Pulmonary artery endothelial cell (primary cell): ENCODE results near the gene EPN1. TPM values are rescaled to one million over a fixed set of nuclear protein-coding genes. Genes with fewer than 3 reads are reported as not detected.

Experiments used
- DNase-seq: peaks from one replicate; pipeline ENCODE4 v3.0.0-alpha.2; 2011; ENCODE audit warnings: low read depth, low spot score
- total RNA-seq: library from RNA; depleted of rRNA; stranded (reverse); fragments of >200 nt; gene quantifications from 2 replicates; pipeline ENCODE4 v1.2.3, GENCODE V29; 2014

EPN1 gene
- total RNA-seq, 1 donor from 2014 or later: 75.9 TPM

DNA sequence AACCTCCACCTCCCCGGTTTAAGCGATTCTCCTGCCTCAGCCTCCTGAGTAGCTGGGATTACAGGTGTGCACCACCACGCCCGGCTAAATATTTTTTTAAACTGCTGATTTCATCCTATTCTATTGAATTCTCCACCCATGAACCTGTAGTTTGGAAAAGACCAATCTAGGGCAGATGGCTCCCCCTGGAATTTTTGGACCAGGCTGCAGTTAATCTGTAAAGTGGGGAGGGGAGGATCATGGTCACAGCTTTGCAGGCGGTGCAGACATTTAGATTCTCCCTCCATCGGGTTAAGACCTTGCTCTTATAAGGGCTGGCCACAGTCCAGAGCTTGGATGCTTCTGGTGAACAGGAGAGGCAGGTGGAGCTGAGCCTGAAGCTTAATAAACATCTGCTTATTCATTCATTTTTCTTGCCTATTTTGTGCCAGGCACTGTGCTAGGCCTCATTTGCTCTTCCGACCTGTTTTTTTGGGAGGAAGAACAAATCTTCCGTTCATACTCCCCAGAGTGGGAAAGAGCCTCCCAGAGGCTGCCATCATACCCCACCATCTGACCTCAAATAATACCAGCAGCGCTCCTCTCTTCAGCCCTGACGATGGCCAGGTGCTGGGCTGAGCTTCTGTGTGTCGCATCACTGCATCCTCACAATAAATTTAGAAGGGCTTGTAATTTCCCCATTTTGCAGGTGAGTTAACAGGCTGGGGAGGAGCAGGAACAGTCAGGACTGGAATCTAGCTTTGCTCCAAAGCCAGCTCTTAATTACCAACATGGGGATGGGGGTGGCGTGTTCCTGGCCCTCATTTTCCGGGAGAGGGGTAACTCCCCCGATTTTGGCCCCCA is 27.9 kb upstream of the EPN1 start:
- no peak for DNase-seq

DNA sequence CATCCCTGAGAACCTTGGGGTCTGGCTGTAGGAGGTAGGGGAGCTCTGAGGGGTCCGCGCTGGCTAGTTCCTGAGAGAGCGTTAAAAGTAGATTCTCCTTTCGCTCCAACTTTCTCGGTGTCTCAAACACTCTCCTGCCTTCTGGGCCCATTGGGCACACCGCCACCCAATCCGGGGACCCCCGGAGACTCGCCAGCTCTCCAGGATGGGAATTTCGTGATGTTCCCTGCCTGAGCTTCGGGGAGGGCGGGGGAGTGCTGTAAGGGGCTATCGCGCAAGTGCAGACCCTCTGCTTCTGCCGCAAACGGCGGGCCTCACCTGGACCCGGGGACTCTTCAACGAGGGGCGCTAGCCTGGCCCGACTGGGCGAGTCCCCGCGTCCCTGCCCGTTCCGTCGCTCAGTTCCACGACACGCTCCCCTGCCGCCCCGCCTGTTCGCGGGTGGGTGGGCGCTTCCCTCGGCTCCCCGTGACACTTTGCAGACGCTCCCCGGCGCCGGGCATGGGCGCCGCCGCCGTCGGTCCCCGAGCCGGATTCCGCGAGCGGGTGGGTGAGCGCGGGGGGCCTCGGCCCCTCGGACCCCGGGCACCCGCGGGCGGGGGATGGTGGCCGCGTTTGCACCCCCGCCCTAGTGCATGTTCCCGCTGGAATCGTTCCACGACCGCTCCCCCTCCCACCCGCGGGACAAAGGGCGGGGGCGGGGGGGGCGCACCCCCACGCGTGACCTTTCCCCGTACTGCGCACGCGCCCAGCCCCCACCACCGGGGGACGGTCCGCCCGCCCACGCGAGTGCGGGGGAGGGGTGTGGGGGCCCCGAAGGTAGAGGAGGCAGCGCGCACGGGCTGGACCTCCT is 27.1 kb upstream of the EPN1 start, which contains the start of gene CCDC106:
Gene CCDC106 (plus strand): TSS at position 481 of the 853 bp plus-strand sequence. CDS start 835 bp downstream, outside the sequence.
- DNase-seq: no peak

DNA sequence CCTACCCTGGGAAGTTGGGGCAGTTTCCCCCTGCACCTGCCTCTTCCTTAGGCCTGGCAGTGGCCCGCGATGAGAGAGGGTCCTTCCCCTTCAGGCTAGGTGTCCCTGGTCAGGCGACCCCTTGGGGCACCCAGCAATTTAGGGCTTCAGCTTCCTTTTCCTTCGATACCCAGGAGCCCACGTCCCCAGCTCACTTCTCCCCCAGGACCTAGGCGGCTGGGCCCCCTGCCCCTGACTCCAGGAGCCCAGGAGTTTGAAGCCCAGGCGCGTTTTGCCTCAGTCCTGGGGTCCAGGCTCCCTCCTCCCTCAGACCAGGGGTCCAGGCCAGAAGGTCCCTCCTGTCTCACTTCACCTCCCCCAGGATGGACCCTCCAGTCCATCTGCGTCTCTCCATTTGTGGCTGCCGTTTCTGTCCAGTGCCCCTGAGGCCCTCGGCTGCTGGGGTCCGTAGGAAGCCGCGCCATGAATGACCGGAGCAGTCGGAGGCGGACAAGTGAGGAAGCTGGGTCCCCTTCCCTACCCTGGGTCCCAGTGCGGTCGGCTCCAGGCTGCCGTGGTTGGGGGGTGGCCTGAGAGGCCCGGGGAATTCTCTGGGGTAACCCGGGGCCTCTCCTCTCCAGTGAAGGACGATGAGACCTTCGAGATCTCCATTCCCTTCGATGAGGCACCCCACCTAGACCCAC is 26.3 kb upstream of the EPN1 start:
- no peak for DNase-seq

DNA sequence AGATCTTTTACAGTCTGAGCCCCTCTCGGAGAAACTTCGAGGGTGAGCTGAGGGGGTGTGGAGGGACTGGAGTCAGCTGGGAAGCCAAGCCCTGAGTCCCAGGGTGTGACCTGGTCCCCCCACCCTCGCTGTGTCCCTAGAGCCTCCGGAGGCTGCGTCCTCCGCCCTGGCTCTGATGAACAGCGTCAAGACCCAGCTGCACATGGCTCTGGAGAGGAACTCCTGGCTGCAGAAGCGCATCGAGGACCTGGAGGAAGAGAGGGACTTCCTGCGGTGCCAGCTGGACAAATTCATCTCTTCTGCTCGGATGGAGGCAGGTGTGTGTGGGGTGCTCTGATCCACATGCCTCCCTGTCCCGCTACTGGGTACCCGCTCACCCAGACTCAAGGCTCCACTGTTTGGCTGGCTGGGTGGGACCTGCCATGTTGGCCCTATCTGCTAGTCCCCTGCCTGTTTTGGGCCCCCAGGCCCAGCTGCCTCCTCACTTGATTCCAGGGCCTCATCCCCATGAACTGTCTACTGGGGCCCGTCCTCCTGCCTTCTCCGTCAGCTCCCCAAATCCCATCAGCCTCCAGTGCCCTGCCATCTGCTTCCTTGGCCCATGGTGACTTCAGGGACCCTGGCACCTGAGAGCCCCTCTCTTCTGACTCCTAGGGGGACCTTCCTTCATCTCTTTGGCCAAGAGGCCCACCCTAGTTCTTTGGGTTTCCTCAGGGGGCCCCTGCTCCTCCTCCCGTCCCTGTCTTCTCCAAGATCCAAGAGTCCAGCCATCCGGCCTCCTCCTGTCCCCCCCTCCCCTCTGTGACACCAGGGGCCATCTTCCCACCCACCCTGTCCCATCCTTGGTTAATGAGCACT is 25.5 kb upstream of the EPN1 start:
- no peak for DNase-seq

DNA sequence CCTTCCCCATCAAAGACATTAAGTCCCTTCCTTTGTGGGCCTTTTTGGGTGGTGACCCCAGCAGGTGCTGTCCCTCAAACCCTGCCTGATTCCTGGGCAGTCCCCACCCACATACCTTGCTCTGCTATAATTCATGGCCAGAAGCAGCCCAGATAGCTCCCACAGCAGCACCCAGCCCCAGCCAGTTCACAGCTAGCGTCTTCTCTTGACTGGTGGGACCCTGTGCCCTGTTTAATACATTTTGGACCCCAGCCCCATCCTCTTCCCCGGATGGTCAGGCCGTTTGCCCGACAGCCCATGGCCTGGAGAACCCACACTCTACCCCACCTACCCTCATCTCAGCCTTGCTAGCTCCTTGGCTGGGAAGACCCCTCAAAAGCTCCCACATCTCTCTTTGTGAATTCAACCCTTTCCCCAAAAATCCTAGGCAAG is 24.9 kb upstream of the EPN1 start:
- DNase-seq: no peak

DNA sequence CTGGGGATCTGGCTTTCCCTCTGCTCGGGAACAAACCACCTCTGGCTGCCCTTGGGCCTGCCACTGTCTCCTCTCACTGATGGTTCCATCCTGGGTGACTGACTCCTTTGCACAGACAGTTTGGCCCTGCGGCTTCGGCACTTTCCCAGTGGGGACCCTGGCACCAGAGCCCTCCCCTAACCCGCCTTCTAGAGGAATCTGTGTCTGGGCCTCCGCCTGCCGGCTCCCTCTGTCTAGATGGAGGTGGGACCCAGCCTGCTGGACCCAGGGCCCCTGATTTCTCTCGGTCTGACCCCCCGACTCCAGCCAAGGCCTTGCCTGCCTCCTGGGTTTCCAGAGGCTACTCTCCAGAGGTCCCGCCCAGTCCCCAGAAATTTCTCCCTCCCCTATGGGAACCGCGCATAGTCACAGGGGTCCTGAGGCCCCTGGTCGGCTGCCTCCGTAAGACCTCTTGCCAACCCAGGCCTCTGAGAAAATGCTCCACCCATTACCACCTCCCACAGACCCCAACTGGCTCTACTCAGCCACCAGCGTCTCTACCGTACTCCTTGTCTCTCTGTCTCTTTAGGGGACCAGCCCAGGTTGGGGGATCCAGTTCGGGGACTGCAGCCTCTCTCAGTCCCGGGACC is 24.3 kb upstream of the EPN1 start:
- DNase-seq: no peak

DNA sequence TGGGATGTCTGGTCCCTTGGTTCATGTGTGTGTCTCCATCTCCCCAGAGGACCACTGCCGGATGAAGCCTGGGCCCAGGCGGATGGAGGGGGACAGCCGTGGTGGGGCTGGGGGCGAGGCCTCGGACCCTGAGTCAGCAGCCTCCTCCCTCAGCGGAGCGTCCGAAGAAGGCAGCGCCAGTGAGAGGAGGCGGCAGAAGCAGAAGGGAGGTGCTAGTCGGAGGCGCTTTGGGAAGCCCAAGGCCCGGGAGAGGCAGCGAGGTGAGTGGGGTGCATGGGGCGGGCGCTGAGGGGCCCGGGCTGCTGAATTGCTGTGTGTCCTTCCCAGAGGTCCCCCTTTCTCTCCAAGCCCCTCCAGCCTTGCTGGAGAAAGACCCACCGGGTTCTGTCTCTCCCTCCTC is 23.8 kb upstream of the EPN1 start:
- no peak for DNase-seq

DNA sequence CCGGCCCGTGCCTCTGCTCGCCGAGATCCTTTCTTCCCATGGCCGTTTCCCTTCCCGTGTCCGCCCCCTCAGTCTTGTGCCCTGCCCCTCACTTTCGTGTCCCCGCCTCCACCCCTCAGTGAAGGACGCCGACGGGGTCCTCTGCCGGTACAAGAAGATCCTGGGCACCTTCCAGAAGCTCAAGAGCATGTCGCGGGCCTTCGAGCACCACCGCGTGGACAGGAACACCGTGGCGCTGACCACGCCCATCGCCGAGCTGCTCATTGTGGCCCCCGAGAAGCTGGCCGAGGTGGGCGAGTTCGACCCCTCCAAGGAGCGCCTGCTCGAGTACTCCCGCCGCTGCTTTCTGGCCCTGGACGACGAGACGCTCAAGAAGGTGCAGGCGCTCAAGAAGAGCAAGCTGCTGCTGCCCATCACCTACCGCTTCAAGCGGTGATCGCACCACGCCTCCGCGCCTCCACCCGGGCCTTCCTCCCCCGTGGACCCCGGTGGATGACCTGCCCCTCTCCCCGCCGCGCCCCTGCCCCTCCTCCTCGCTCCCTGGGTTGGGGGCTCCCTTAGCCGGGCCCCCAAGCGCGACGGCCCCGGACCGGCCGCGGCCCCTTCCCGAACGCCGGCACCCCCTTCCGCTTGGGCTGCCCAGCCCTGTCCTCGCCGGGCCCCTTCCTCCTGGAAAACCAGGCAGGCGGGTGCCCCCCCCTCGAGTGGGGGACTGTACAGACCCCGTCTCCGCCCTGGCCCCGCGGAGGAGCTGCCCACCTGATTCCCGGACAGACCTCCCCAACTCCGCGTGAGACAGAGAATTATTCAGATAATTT is 22.5 kb upstream of the EPN1 start:
- DNase-seq: no peak

DNA sequence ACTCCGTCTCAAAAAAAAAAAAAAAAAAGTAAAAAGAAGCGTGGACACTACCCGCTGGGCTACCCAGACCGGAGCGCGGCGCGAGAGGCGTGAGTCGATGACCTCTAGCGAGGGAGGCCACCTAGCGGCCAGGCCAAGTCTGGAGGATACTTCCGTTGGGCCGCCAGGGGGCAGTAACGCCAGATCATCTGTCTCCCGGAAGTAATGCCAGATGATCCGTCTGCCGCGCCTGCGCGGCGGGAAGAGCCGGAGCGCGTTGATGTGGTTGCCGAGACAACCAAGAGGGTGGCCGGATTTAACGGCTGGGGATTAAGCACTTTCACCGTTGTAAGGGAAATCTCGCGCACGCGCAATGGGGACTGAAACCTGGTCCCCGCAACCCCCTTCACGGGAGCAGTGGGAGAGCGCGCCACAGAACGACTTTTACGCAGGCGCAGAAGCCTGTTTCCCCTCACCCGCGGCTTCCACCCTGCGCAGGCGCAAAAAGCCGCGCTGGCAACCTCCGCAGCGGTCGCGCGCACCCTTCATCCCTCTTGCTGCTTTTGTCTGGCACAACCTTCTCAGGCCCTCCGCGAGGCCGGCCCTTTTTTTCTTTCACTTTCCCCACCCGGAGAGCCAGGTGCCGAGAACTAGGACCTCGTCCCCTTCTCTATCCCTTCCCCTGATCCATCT is 21.2 kb upstream of the EPN1 start:
- peak; percentile 94 for DNase-seq

DNA sequence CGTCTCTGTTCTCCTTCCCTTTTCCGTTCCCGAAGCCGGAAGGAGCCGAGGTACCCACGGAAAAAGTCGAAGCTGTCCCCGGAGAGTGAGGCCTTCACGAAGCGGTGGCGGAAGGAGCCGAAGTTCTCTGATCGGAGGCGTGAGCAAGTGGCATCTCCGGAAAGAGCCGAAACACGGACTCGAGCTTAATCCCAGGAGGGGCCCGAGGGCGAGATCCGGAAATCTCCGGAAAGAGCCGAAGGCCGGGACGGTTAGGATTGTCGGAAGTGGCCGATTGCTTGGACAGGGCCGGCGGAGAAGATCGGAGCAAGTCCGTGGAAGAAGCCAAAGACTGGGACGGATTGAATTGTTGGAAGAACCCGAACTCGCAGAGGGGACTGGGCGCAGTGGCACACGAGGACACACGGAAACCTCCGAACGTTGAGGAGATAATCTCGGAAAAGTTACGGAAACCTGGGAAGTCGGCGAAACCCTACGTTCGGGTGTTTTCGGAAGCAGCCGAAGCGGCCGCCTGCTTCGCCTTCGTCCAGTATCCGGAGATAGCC is 20.6 kb upstream of the EPN1 start:
- peak; percentile 98 for DNase-seq

DNA sequence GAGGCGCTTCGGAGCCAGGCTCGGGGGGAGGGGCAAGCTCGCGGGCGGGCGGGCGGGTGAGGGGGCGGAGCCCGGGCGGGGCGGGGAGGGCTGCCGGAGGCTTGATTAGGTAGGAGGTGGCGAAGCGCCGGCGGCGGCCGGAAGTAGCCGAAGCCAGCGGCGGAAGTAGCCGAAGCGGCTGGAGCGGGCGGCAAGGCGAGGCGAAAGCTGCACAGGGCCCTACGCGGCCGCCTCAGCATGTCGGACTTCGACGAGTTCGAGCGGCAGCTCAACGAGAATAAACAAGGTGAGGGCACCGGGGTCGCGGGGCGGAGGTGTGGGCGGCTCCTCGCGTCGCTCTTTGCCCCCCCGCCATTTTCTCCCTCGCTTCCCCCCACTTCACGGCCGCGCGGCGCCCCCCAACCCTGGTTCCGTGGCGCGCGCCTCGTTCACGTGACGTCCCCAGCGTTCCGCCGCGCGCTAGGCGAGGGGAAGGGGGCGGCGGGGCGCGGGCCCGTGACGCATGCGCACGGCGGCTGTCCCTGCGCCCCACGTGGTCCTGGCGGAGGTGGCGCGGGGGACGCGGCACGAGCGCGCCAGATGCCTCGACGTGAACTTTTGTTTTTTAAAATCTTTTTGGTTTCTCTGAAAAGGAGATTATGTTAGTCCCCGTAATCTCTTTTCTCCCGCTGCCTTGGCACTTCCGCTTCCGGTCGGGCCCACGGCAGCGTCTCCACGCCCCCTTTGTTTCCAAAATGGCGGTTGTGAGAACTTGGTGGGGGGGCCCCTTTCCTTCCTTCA is 20.0 kb upstream of the EPN1 start, which contains the start of gene U2AF2:
Gene U2AF2 (plus strand): TSS at position 168 of the 780 bp plus-strand sequence. CDS start 70 bp downstream, at position 238.
- DNase-seq: peak; percentile 66

DNA sequence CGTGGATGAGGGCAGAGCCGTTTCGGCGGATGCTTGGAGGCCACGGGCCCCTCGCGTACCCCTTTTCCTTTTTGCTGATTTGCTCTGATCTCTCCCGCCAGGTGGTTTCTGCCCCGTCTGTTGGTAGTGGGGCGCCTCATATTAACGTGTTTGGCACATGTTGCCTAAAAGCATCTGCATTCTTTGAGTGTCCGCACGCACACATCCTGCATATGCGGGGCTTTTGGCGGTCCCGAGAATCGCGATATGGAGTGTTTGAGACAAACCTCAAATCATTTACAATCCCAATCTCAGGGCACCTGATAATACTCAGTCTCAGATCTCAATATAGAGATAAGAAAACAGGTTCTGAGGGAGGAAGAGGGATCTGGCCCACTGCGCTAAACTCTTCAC is 19.4 kb upstream of the EPN1 start:
- no peak for DNase-seq

DNA sequence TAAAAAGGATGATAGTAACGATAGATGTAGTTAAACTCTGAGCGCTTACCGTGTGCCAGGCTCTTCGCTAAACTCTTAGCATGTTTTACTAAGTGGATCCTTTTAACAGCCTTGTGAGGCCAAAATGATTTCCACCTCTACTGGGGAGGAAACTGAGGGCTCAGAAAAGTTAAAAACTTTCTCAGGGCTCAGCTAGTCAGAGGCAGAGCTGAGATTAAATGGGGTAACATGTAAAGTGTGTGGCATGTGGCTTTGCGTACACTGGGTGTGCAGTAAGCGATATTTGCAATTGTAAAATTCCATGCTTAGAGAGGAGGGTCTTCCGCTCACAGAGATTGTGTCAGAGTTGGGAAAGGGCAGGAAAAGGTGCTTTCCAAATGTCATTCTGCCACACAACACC is 18.5 kb upstream of the EPN1 start:
- no peak for DNase-seq

DNA sequence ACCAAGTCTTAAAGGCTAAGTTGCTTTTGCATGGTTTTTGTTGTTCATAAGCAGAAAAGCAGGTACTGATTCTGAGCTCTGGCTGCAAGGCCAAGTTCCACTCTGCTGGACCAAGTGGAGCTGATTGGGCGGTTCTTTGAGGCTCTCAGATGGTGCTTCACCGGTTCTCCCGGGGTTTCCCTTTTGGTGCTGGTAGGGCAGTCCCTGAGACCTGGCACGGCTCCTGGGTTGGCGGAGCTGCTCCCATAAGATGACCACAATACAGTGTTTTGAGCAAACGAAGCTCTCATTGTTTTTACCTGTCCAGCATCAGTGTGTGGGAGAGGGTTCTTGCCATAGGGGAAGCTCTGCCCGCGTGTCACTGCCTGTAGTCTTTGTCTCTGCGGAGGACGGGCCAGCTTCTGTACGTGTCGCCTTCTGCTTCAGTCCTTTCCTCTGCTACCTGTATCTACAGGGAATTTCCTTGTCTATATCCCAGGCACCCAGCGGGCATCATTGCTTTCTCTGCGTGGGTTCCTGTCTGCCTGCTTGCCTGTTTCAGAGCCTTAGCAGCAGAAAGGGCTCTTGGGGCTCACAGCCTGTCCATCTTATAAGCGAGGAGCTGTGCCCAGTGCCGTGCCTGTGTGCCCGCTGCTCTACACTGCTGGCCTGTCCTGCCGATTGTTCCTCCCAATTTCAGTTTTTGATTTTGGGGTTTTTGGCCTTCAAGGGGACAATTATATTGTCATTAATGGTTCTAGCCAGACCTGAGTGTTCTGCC is 17.9 kb upstream of the EPN1 start:
- no peak for DNase-seq

DNA sequence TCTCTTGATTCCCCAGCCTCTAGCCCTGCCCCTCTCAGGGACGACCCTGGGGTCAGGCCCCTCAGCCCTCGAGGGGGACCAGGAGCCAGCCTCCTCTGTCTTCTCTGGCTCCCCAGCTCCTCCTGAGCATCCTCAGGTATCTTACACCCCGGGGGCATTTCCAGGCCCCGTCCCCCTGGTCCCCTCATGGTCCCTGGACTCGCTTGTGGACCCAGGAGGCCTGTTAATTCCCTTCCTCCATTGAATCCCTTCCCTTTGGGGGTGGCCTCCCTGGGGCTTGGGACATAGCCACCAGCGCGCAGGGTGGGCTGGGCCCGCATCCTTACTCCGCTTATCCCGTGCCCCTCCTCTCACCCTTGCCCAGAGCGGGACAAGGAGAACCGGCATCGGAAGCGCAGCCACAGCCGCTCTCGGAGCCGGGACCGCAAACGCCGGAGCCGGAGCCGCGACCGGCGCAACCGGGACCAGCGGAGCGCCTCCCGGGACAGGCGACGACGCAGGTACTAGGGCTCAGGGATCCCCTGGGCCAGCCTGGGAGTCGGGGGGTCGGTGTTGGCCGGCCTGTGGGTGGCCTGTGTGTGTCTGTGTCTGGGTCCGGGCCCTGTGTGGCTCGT is 16.1 kb upstream of the EPN1 start:
- no peak for DNase-seq

DNA sequence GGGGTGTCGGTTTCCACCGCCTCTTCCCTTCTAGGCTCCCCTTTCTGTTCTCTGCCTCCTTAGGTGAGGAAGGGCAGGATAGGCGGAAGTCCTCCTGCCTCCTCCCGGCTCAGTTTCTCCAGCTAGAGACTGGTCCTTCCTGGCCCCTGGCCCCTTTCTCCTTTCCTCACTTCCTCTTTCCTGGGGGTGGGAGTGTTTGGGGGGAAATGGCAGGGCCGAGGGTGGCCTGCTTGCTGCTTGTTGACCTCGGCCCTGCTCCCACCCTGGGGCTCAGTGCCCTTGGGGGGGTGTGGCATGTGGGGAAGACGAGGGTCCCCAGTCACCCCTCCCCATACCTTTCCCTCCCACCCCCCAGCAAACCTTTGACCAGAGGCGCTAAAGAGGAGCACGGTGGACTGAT is 15.2 kb upstream of the EPN1 start:
- no peak for DNase-seq

DNA sequence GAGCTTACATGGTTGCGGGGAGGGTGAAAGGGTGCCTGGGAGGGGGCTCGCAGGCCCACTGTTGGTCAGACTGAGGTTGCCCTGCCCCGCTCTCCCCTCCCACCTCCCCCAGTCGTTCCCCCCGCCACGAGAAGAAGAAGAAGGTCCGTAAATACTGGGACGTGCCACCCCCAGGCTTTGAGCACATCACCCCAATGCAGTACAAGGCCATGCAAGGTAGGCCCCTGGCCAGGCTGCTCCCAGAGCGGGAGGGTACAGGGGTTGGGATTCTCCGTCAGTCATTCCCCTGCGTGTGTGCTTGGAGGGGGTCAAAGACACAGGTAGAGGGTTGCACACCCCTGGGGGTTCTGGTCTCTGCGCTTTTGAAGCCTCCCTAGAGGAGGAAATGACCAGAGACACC is 14.6 kb upstream of the EPN1 start:
- DNase-seq: no peak
